ENCODE measurements around the gene GINS1. TPM values are rescaled to one million over a fixed set of nuclear protein-coding genes. Genes with fewer than 3 reads are reported as not detected.
A peak's percentile ranks its signal among the peaks of the same experiment; 100 is the strongest.

Gene GINS1
- total RNA-seq (10 to 100 TPM; 14.2 to 23.7 TPM), polyA plus RNA-seq (ENCODE audit: insufficient read depth, low read depth, low replicate concordance) (19.9 TPM)
- long read RNA-seq, donor 1, partial matches to known transcripts: 0 of 1 reads
- long read RNA-seq, donor 1, other reads (novel, unspliced or antisense): 0 of 1 reads
- long read RNA-seq, donor 2: 0 reads

DNA sequence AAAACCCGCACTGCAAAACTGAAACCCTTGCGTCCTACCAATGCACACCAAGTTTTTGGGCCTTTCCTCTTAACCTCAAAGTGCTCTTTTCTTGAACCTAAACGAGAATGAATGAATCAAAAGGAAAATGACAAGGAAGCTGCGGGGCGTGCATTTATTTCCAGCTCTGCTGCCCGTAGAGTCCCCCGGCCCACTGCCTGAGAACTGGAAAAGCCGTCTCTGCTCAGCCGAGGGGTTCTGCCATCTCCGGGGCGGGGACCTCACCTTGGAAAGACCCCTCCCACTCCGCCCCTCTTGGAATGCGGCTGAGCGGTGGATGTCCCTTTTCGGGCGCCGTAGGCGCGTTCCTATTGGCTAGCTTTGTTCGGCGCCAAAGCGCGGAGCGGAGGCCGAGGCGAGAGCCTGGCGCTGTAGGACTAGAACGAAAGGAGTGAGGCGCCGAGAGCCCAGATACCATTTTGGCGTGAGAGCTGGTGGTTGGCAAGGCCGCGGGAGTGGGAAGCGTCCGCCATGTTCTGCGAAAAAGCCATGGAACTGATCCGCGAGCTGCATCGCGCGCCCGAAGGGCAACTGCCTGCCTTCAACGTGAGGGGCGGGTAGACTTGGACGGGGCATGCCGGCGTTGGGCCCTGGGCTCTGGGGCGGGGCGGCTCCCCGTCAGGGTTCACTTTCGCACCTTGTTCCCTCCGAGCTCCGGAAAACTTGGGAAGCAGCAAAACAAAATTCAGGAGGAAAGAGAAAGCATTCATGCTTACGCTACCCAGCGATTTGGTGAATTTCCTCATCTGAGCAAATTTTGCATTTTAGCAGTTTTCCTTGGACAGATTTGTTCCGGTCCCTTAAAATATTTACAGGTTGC, at the start of gene GINS1:
Gene GINS1 (plus strand): TSS at position 363 of the 859 bp plus-strand sequence. CDS start 148 bp downstream, at position 511.
- intact Hi-C loops (cut with DNase I; ENCODE audit: low total_unique reads): no loop called here
- Histone ChIP-seq H3K4me1 (peaks cover 4% of the 10 kb centered on the region), H3K27me3 (no peaks in the 10 kb centered on the region), H3K36me3 (ENCODE audit: low read depth, missing control alignments) (no peaks in the 10 kb centered on the region), H3K9me3 (no peaks in the 10 kb centered on the region), H3K27ac (peak within 1 kb of the TSS in 1 of 2 donors; percentile 9), H3K4me3 (peak within 1 kb of the TSS; percentile 60 to 70)
- WGBS, 2 donors: 1% methylated on average over 44 to 53 of the region's 56 CpGs
- TF ChIP-seq, protein P1, sequence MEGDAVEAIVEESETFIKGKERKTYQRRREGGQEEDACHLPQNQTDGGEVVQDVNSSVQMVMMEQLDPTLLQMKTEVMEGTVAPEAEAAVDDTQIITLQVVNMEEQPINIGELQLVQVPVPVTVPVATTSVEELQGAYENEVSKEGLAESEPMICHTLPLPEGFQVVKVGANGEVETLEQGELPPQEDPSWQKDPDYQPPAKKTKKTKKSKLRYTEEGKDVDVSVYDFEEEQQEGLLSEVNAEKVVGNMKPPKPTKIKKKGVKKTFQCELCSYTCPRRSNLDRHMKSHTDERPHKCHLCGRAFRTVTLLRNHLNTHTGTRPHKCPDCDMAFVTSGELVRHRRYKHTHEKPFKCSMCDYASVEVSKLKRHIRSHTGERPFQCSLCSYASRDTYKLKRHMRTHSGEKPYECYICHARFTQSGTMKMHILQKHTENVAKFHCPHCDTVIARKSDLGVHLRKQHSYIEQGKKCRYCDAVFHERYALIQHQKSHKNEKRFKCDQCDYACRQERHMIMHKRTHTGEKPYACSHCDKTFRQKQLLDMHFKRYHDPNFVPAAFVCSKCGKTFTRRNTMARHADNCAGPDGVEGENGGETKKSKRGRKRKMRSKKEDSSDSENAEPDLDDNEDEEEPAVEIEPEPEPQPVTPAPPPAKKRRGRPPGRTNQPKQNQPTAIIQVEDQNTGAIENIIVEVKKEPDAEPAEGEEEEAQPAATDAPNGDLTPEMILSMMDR (IDR thresholded peaks at IDR 0.05): no peak
- no peak for TF ChIP-seq POLR2A (IDR thresholded peaks at IDR 0.05)
- DNase-seq: peak; percentile 92

DNA sequence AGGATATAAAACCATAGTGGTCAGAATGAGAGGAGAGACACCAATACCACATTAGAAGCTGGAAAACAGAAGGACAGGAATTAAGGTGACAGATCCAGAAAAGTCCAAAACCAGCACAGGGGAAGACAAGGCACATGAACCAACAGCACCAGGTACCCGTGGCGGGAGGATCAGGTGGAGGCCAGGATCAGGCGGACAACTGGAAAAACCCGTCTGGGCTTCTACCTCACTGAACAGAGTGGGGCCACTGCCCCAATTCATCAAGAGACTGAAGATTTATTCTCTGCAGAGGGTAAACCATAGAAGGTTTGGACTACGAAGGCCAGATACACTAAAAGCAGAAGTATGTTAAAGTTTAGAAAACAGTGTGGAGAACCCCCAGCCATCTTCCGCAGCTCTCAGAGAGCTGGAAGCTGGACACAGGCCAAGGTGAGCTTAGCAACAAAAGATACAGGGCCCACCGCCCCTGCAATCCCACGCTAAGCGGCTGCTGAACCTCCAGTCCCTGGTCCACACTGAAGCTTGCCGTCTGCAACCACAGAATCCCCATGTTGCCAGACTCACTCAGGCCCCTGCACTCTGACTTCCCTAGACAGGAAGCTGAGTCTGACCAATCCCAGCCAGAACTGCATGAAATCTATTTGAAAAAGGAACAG, 46.7 kb upstream of the GINS1 start:
- no peak overlapping the region for H3K4me3 ChIP-seq
- H3K9me3 ChIP-seq: no peaks in the 10 kb centered on the region
- no peaks in the 10 kb centered on the region for H3K4me1 ChIP-seq
- WGBS, 2 donors: 64 to 75% methylated on average over 10 of the region's 10 CpGs
- H3K27me3 ChIP-seq: no peaks in the 10 kb centered on the region
- no peak for TF ChIP-seq POLR2A (IDR thresholded peaks at IDR 0.05)
- TF ChIP-seq, protein P1 (IDR thresholded peaks at IDR 0.05): no peak
- intact Hi-C loops (cut with DNase I; ENCODE audit: low total_unique reads): no loop called here
- H3K27ac ChIP-seq: no peak overlapping the region
- DNase-seq: no peak
- no peaks in the 10 kb centered on the region for H3K36me3 ChIP-seq (ENCODE audit: low read depth, missing control alignments)

DNA sequence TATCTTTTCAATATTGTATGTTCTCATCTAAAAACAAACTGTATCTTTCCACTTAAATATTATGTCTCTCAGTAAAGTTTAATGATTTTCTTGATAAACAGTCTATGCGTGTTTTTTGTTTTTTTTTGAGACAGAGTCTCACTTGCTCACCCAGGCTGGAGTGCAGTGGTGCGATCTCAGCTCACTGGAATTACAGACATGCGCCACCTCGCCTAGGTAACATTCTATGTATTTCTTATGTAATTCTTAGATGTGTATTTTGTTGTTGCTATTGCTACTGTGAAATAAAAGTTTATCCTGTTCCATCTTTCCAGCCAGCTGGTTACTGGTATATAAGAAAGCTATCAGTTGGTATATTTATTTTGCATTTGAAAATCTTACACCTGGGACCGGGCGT, 46.2 kb upstream of the GINS1 start:
- 88 to 91% methylated on average over 6 of the region's 6 CpGs for WGBS, 2 donors
- DNase-seq: no peak
- H3K27ac ChIP-seq: no peak overlapping the region

DNA sequence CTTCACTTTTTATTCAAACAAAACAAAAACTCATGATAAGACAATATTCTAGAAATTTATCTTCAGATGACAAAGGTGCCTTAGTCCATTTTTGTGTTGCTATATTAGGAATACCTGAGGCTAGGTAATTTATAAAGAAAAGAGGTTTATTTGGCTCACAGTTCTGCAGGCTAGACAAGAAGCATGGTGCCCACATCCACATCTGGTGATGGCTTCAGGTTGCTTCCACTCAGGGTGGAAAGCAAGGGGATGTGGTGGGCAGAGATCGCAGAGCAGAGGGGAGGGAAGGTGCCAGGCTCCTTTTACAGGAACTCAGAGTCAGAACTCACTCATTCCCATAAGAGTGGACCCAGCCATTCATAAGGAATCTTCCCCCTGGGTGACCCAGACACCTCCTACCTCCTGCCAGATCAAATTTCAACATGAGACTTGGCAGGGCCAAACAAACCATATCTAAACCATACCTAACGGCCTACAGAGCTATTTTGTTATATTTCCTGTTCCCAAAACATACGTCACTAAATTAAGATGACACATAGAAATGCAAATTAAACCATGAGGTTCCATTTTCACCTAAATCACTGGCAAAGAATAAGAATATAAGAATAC, 43.2 kb upstream of the GINS1 start:
- DNase-seq: no peak
- 83 to 85% methylated on average over 3 of the region's 3 CpGs for WGBS, 2 donors
- H3K4me1 ChIP-seq: no peaks in the 10 kb centered on the region
- H3K4me3 ChIP-seq: no peak overlapping the region
- no peak overlapping the region for H3K27ac ChIP-seq
- H3K9me3 ChIP-seq: no peaks in the 10 kb centered on the region
- intact Hi-C loops (cut with DNase I; ENCODE audit: low total_unique reads): no loop called here
- no peaks in the 10 kb centered on the region for H3K27me3 ChIP-seq
- TF ChIP-seq, protein P1 (IDR thresholded peaks at IDR 0.05): no peak
- no peak for TF ChIP-seq POLR2A (IDR thresholded peaks at IDR 0.05)
- H3K36me3 ChIP-seq (ENCODE audit: low read depth, missing control alignments): no peaks in the 10 kb centered on the region

More for the DNA sequence above, 46.2 kb upstream of the GINS1 start:
- Histone ChIP-seq H3K4me3 (no peak overlapping the region), H3K36me3 (ENCODE audit: low read depth, missing control alignments) (no peaks in the 10 kb centered on the region), H3K4me1 (no peaks in the 10 kb centered on the region), H3K27me3 (no peaks in the 10 kb centered on the region), H3K9me3 (no peaks in the 10 kb centered on the region)
- TF ChIP-seq, protein P1 (IDR thresholded peaks at IDR 0.05): no peak
- TF ChIP-seq POLR2A (IDR thresholded peaks at IDR 0.05): no peak
- intact Hi-C loops (cut with DNase I; ENCODE audit: low total_unique reads): no loop called here
